ENCODE measurements around the gene TREX2.
"Not testable (repeated sequence)": the region's sequence is repeated elsewhere in the genome, so short reads cannot be mapped to it uniquely, and the experiment has no call there.

Gene TREX2

DNA sequence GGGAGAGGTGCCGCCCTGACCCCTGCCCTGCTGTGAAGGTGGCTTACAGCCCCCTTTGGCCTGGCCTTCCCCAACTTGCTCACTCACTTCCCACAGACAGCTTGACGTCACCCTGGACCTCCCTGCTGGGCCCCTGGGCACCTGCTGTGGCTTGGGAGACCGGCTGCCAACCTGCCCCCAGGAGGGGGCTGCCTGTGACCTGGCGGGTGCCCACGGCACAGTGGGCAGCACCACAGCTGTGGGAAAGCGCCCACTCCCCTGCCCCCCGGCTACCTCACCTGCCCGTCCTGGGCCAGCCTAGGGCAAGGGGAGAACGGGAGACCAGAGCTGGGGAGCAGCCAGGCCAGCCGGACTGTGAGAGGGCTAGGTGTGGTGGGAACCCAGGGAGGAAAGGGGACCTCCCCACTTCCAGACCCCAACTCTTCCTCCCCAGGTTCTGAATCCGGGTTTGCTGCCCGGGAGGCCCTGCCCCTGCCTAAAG, 36.9 kb downstream of the TREX2 start:
- DNase-seq (ENCODE audit: low read depth, low spot score), result no peak

DNA sequence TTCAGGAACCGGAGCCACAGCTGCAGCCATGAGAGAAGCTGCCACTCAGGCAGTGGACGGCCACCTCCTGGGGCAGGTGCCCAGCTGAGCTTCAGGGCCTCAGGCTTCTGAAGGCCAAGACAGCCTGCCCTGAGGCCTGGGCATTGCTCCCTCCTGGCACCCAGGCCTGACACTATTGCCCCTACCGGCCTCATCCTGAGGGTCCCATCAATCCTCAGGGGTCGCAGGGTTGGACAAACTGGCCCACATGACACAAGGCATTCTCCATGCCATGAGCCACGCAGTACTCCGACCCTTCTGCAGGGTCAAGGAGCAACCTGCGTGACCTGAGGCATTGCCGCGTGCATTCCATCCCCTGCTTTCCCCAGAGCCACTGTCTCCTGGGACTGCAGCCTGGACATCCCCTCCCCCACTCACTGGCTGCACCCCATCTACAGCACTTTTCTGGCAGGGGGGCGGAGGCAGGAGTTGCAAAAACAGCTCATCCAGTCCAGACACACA, 37.6 kb downstream of the TREX2 start:
- DNase-seq (ENCODE audit: low read depth, low spot score), result no peak

DNA sequence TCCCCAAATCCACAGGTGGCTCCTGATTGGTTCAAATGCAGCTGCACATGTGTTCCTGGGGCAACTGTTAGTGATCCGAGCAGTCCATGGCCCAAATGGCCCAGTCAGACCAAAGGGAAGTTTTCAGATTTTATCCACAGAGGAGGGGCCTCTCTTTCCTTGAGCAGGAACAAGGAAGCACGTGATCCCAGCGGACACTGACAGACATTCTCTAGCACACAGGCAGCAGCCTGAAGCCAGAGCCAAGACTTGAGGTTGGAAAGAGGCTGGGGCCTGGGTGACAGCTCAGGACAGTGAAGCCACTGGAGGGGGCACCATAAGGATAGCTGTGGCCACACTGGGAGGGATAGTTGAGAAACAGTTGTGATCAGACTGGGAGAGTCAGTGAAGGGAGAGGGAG, 38.1 kb downstream of the TREX2 start:
- no peak for DNase-seq (ENCODE audit: low read depth, low spot score)

DNA sequence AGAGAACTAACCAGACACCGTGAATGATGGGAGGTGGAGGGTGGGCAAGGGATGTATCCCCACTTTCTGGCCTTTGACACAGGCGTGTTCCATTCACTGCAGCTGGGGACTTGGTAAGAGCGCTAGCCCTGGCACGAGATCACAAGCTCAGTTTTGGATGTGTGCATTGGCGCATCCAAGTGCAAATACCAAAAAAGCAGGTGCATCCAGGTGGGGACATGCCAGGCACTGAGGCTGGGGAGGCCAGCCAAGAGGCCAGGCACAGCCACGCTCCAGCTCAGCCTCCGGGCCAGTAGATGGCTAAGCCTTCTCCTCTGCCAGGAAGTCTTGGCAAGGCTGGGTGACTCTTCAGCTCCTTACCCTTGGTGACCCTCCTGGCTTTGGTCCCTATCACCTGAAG, 39.0 kb downstream of the TREX2 start:
- DNase-seq (ENCODE audit: low read depth, low spot score), result no peak

DNA sequence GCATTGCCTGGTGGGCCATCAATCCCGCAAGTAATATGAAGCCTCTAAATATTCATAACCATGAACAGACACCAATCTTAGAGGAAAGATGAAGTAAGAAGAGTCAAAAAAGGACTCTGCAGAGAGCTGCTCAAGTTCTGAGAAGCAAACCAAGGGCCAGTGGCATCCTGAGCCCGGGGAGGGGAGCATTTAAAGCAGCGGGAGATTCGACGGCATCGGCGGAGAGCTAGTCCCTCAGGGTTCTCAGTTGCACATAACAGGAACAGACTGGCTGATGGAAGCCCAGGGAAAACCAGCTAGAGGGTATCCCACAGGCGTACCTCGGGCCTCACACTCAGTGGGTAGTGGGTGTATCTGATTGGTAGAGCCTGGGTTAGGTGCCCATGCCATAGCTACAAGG, 39.8 kb downstream of the TREX2 start:
- no peak for DNase-seq (ENCODE audit: low read depth, low spot score)

DNA sequence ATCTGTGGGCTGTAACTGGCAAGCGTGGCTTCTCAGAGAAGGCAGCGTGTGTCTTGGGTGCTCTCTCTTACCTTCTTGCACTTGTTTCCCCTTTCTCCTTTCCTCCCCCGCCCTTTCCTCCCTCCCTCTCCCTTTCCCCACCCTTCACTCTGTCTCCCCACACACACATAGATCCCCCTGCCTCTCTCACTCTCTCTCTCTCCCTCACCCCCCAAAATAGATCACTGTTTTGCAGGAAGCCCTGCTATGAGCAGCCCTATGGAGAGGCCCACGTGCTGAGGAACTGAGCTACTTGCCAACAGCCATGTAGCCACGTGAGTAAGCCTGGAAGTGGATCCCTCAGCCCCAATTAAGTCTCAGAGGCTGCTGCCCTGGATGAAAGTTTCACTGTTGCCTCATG, 40.4 kb downstream of the TREX2 start:
- no peak for DNase-seq (ENCODE audit: low read depth, low spot score)

DNA sequence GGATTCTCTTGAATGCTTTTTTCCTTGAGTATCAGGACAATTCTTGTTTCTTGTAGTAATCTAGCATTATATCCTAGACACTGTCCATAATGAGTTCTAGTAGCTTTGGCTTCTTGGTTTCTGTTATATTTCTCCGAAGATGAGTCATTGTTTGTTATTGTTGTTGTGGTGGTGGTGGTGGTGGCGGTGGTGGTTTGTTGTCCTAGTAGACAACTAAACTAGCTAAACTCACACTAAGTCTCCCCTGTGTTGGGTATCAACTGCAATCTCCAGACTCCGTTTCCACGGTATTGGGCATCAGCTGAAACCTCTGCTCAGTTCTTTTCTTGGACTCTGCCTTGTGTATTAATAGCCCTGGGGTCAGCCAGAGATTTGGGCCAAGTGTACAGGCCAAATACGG, 41.5 kb downstream of the TREX2 start:
- DNase-seq (ENCODE audit: low read depth, low spot score), result not testable (repeated sequence)

DNA sequence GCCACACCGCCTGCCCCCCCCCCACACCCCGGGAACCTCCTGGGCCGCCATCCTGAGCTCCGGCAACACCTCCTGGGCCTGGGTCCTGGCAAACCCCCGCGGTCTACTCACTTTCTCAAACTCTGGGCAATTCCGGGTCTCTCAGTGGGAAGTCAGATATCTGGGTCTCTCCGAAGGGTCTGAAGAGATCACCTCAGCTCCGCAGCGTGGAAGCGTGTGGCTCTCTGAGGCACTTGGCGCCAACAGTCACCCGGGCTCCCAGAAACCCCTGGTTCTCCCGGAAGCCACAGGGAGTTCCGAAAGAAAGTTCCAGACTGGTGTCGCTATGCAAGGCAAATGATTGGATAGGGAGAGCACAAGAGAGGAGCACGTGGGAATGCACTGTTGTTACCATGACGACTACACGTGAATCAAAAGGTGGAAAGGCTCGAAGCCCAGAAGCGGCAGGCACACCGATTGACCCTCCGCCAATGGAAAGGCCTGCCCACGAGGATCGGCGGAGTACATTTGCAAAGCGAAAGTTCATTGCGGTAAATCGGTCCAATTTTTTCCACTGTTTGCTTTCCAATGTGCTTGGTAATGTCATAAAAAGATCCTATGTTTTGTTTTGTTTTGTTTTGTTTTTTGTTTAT, 44.6 kb downstream of the TREX2 start, which contains the start of gene PNMA6E:
PNMA6E (minus strand) TSS at position 218 of the 632 bp plus-strand sequence. CDS start 2,501 bp downstream, outside the sequence.
- no peak for DNase-seq (ENCODE audit: low read depth, low spot score)

DNA sequence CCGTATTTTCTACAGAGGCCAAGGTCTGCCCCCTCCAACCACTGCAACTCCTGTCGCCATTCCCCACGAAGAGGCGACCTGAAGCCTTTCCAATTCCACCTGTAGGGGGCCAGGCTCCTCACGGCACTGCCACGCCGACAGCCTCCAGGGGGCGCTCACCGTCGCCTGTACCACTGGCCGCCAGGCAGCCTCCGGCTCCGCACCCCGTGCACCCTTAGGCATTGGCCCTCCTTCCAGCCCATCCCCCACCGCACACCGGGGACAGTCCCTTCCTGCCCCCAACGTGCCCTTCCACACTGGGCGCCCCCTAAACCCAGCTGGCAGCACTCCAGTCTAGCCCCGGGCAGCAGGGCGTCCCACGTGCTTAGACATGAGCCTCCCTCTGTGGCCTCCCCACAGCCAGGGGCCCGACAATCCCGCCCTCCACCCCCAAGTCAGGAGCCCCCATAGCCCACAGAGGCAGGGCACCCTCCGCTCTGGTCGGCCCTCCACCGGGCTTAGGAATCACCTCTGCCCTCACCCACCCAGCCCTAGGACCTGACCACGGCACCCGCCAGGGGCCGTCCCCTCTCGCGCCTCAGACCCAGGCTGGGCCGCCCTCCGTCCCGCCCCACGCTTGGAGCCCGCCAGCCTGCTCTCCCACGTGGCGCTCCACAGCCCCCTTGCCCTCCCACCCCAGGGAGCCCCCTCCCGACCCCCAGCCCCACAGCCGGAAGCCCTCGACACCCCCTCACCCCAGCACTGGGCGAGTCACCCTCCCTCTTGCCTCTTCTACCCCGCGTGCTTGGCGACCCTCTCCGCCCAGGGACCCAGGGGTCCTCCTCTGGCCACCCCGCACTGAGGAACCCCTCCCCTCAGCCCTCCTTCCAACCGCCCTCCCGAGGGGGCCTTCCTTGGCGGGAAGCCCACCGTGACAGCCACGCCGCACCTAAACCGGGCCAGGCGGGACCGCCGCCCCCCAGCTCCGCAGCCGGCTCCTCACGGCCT, 45.4 kb downstream of the TREX2 start:
- no peak for DNase-seq (ENCODE audit: low read depth, low spot score)

DNA sequence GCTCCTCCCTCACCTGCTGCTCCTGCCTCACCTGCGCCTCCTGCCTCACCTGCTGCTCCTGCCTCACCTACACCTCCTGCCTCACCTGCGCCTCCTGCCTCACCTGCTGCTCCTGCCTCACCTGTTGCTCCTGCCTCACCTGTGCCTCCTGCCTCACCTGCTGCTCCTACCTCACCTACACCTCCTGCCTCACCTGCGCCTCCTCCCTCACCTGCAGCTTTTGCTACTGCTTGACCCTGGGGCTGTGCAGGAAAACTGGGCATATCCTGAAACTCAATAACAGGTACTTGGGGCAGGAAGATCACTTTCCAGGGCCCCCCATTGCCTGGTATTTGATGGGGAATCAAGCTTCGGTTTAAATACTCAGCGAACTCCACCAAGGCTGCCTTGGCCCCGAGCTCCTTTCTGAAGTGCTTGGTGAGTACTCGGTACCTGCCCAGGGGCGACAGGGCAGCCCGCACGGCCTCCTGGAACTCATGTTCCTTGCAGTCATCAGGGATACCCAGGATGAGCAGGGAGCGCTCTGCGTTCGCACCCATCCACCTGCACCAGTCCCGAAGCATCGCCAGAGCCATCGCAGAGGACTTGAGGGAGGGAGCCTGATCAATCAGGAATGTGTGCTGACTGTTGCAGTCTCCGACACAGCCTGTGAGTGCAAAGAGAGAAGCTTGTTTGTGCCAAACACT, 47.4 kb downstream of the TREX2 start:
- no peak for DNase-seq (ENCODE audit: low read depth, low spot score)

DNA sequence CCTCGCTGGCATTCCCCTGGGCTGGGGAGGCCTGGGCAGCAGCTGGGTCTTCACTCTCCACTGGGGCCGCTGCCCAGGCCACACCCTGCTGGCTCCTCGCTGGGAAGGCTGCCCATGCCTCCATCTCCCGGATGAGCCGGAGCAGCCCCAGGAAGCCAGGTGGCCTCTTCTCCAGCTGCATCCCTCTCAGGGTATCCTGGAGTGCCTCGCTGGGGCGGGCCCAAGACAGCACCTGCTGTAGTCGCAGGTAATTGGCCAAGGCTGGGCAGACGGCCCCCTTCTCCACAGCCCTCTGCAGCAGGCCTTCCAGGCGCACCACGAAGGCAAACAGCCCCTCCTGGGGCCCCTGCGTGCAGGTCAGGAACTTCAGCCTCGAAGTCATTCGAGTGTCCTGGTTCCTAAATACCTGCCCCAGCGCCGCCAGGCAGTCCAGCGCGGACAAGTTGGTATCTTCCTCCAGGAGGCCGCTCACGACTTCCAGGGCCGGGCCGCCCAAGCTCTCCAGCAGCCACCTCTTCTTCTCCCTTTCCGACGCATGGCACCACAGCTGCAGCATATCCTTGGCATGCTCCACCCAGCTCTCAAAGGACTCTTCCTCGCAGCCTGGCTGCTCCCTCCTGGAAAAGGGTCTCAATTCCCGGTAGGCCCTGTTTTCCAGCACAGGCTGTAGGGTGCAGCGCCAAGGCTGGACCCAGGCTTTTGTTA, 48.4 kb downstream of the TREX2 start:
- DNase-seq (ENCODE audit: low read depth, low spot score), result no peak

DNA sequence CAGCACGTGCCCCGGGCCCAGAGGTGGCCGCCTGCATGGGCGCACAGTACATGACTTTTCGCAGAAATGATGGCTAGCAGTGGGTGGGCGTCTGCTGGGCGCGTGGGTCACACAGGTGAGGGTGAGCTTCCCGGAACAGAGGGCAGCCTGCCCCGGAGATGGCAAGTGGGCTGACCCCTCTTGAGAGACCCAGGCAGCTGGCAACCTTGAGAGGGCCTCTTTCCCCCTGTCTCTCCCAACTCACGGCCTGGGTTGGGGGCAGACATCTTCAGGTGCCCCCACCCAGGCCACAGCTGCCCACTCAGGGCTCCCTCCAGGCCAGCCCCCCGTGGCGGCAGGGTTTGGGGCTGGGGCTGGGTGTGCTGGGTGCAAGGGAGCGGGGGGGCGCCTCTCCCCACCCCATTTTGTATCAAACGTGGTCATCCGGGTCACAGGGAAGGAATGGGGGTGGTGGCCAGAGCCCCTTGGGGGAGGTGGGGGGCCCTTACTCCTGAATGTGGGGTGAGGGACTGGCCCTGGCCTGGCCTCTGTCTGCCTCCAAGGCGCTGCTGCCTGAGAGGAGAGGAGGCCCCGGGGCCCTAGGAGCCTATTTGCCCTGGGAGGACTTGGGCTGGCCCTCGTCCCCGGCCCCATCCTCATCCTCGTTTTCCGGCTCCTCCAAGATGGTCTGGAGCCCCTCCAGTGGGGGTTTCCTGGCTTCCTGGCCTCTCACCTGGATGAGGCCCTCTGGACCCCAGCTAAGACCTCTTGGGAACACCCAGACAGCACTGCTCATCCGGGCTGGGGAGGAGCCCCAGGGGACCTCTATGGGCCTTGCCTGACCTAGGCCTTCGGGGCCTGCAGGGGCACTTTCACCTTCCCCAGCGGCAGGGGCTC, 49.3 kb downstream of the TREX2 start:
- DNase-seq (ENCODE audit: low read depth, low spot score), result no peak

DNA sequence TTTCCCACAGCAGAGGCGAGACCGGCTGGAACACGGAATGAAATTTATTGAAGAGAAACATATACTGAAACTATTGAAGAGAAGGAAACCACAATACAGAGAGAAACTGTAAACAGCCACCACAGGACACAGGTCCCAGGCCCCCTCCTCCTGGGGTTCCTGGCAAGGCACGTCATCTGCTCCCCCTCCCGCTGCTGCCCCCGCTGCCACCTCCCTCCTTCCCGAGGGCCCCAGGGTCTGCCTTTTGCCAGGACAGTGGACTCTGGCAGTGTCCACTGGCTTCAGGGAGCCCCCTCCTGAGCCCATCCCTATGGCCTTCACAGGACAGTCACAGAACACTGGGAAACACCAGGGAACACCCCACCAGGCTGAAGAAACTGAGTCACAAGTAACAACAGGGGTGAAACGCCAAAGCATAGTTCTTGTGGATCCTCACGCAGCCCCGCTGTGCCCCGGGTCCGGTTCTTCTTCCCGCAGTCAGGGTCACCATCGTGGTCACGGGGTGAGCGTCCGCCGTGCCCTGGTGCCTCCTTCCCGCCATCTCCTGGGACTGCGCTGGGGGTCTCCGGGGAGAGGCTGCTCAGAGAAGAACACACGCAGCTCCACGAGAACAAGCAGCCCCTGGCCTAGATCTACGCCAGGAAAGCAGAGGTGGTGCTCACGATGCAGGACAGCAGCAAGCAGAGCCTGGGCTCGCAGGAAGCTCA, 50.1 kb downstream of the TREX2 start:
- no peak for DNase-seq (ENCODE audit: low read depth, low spot score)

DNA sequence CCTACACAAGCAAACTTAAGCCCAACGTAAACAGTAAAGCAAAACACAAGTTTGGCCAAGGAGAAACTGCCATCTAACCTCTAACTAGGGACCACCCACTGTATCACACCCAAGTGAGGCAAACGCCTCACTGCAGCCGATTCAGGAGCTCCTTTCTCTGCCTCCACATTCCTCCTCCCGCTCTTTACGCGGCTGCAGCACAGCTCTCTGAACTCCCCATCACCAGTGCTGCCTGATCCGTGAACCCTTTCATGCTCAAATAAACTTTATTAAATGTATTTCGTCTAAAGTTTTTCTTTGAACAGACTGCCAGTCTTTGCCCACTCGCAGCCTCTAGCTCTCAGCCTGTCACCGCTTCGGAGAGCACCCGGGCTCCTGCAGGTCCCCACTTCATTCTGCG, 51.2 kb downstream of the TREX2 start:
- no peak for DNase-seq (ENCODE audit: low read depth, low spot score)
